NCI-H510A (cell line): ENCODE data around the gene FAM193B.

Source experiments
- DNase-seq: peaks from one replicate; lab custom pipeline; 2025; lab: John Stamatoyannopoulos, UW

FAM193B gene

GRCh38 chr5:177554474-177555111, at the start of gene FAM193B:
FAM193B (minus strand) TSS chr5:177554563; CDS start chr5:177554458, 105 bp downstream.
- peak; percentile 76 for DNase-seq

- no peak for DNase-seq
These were observed 49.8 kb upstream of the FAM193B start for GRCh38 chr5:177604116-177604521.

GRCh38 chr5:177603631-177604030, 49.3 kb upstream of the FAM193B start:
- no peak for DNase-seq

GRCh38 chr5:177602458-177602830, 48.1 kb upstream of the FAM193B start:
- DNase-seq, result no peak

- DNase-seq, result no peak
These were observed 47.5 kb upstream of the FAM193B start for GRCh38 chr5:177601577-177602457.

- DNase-seq, result no peak
These were observed 46.8 kb upstream of the FAM193B start for GRCh38 chr5:177601126-177601525.

GRCh38 chr5:177600508-177601018, 46.2 kb upstream of the FAM193B start:
- DNase-seq, result no peak

- DNase-seq, result peak; percentile 52
These were observed 45.6 kb upstream of the FAM193B start, which contains the start of gene B4GALT7 for GRCh38 chr5:177599731-177600507. B4GALT7 (plus strand) TSS chr5:177600132; CDS start chr5:177600211, 79 bp downstream.

- DNase-seq, result no peak
These were observed 44.1 kb upstream of the FAM193B start for GRCh38 chr5:177598477-177598876.

- DNase-seq, result no peak
These were observed 42.4 kb upstream of the FAM193B start for GRCh38 chr5:177596775-177597238.

GRCh38 chr5:177595991-177596774, 41.8 kb upstream of the FAM193B start:
- DNase-seq, result no peak

- DNase-seq, result no peak
These were observed 40.7 kb upstream of the FAM193B start for GRCh38 chr5:177595026-177595585.

- no peak for DNase-seq
These were observed 39.7 kb upstream of the FAM193B start for GRCh38 chr5:177594071-177594470.

- no peak for DNase-seq
These were observed 39.1 kb upstream of the FAM193B start for GRCh38 chr5:177593511-177593910.

- no peak for DNase-seq
These were observed 38.5 kb upstream of the FAM193B start for GRCh38 chr5:177592905-177593304.

- peak; percentile 81 for DNase-seq
These were observed 37.9 kb upstream of the FAM193B start, which contains the start of gene TMED9 for GRCh38 chr5:177592010-177592834. TMED9 (plus strand) TSS chr5:177592203; CDS start chr5:177592215, 12 bp downstream.

- DNase-seq, result no peak
These were observed 37.3 kb upstream of the FAM193B start for GRCh38 chr5:177591690-177592009.

- DNase-seq, result no peak
These were observed 36.0 kb upstream of the FAM193B start for GRCh38 chr5:177590406-177590805.

- no peak for DNase-seq
These were observed 34.1 kb upstream of the FAM193B start for GRCh38 chr5:177588413-177588909.

GRCh38 chr5:177578316-177578715, 24.0 kb upstream of the FAM193B start:
- DNase-seq, result no peak
